Activated CD8-positive, alpha-beta memory T cell treated with anti-CD3 and anti-CD28 coated beads, Interleukin-2, amount 10 ng/mL, durations not matched to agents 7 days and 5 days (primary cell): Measurements from ENCODE around the gene ZNF593. TPM values are rescaled to one million over a fixed set of nuclear protein-coding genes. Genes with fewer than 3 reads are reported as not detected.

Experiments used
- ATAC-seq: fragments of 150-1000 bp; cut with Tn5 transposase; one replicate; pipeline ENCODE4 v1.10.0; 2021; ENCODE audit warnings: moderate library complexity
- CTCF ChIA-PET: fragments of 350-600 bp; sonication (Branson Sonifier 250); formaldehyde crosslinking; loops from one replicate; lab custom pipeline; 2021; ENCODE audit warnings: antibody characterized with exemption; lab: Charles Lee
- DNase-seq: peaks from one replicate; pipeline ENCODE4 v3.0.0-alpha.2; 2020
- H3K27ac Mint-ChIP-seq: one replicate; pipeline ENCODE4 v1.8.0; 2021; ENCODE audit warnings: mild to moderate bottlenecking, mixed read lengths
- H3K27me3 Mint-ChIP-seq: one replicate; pipeline ENCODE4 v1.8.0; 2021; ENCODE audit warnings: mixed read lengths
- H3K36me3 Mint-ChIP-seq: one replicate; pipeline ENCODE4 v1.8.0; 2021; ENCODE audit warnings: mild to moderate bottlenecking, mixed read lengths
- H3K4me1 Mint-ChIP-seq: one replicate; pipeline ENCODE4 v1.8.0; 2021; ENCODE audit warnings: mixed read lengths
- H3K4me3 Mint-ChIP-seq: one replicate; pipeline ENCODE4 v1.8.0; 2021; ENCODE audit warnings: mild to moderate bottlenecking, moderate library complexity, mixed read lengths
- H3K9me3 Mint-ChIP-seq: one replicate; pipeline ENCODE4 v1.8.0; 2022; ENCODE audit warnings: low read depth, mixed read lengths
- total RNA-seq, 2 experiments: library from RNA; stranded (reverse); gene quantifications; one replicate each; pipeline ENCODE4 v1.2.3, GENCODE V29; 2021

Gene ZNF593
- total RNA-seq, 2 experiments from 2014 or later = 40.1 to 48.1 TPM

- Mint-ChIP-seq H3K27me3 (peaks cover 30% of the 10 kb centered on the region), H3K4me1 (peaks cover 36% of the 10 kb centered on the region), H3K9me3 (no peaks in the 10 kb centered on the region), H3K27ac (no peak overlapping the region), H3K4me3 (no peak overlapping the region), H3K36me3 (no peaks in the 10 kb centered on the region)
- DNase-seq = no peak
- CTCF ChIA-PET = interaction anchor here (0.6 to 3.3 kb wide), 4 partner anchors 22 to 336 kb away, joined by 3 to 16 read pairs (median 4); partner anchors contain the start of gene CEP85
- no peak for ATAC-seq
Measured at GRCh38 chr1:26166719-26167281, 2.9 kb upstream of the ZNF593 start.

- peak within 1 kb of the TSS; percentile 89 for H3K4me3 Mint-ChIP-seq
- DNase-seq (no peak), ATAC-seq (no peak)
- H3K27ac Mint-ChIP-seq = peak within 1 kb of the TSS; percentile 88
- CTCF ChIA-PET = interaction anchor here (0.9 to 9.8 kb wide), 20 partner anchors 8 to 251 kb away, joined by 3 to 105 read pairs (median 8); partner anchors contain the start of genes CD52, CEP85, CNKSR1 and SH3BGRL3
- no peaks in the 10 kb centered on the region for H3K36me3 Mint-ChIP-seq
- peaks cover 31% of the 10 kb centered on the region for H3K4me1 Mint-ChIP-seq
- peaks cover 18% of the 10 kb centered on the region for H3K27me3 Mint-ChIP-seq
- no peaks in the 10 kb centered on the region for H3K9me3 Mint-ChIP-seq
Measured at GRCh38 chr1:26168410-26169197, 1.1 kb upstream of the ZNF593 start, which contains the start of gene C1orf232. Gene C1orf232, minus strand, starts transcription at chr1:26168963. Its CDS starts 464 bp downstream, at chr1:26168499.

GRCh38 chr1:26169198-26169554 lies 532 bp upstream of the ZNF593 start:
- H3K27me3 Mint-ChIP-seq = peaks cover 15% of the 10 kb centered on the region
- H3K36me3 Mint-ChIP-seq = no peaks in the 10 kb centered on the region
- peak overlapping the region; percentile 89 for H3K4me3 Mint-ChIP-seq
- peak overlapping the region; percentile 35 for H3K27ac Mint-ChIP-seq
- peaks cover 28% of the 10 kb centered on the region for H3K4me1 Mint-ChIP-seq
- no peaks in the 10 kb centered on the region for H3K9me3 Mint-ChIP-seq
- CTCF ChIA-PET = interaction anchor here (0.6 to 9.8 kb wide), 60 partner anchors 8 to 331 kb away, joined by 3 to 105 read pairs (median 4); partner anchors contain the start of genes CD52, CEP85, CNKSR1 and PAFAH2
- DNase-seq (no peak), ATAC-seq (no peak)

- peaks cover 21% of the 10 kb centered on the region for H3K4me1 Mint-ChIP-seq
- peaks cover 5% of the 10 kb centered on the region for H3K27me3 Mint-ChIP-seq
- CTCF ChIA-PET = interaction anchor here (0.8 to 9.8 kb wide), 36 partner anchors 8 to 330 kb away, joined by 3 to 105 read pairs (median 6); partner anchors contain the start of genes CD52, CEP85 and CNKSR1
- ATAC-seq (no peak), DNase-seq (no peak)
- no peaks in the 10 kb centered on the region for H3K36me3 Mint-ChIP-seq
- H3K4me3 Mint-ChIP-seq = peak overlapping the region; percentile 89
- H3K9me3 Mint-ChIP-seq = no peaks in the 10 kb centered on the region
- peak overlapping the region; percentile 88 for H3K27ac Mint-ChIP-seq
Measured at GRCh38 chr1:26170472-26170821, 739 bp downstream of the ZNF593 start.

GRCh38 chr1:26171084-26172072 lies 1.7 kb downstream of the ZNF593 start, which contains the start of gene ZNF593OS:
Gene ZNF593OS, minus strand, starts transcription at chr1:26171832. Its CDS starts 171 bp downstream, at chr1:26171661.
- Mint-ChIP-seq H3K27ac (no peak within 1 kb of the TSS), H3K27me3 (no peaks in the 10 kb centered on the region), H3K4me1 (peaks cover 19% of the 10 kb centered on the region), H3K4me3 (peak within 1 kb of the TSS; percentile 89), H3K36me3 (no peaks in the 10 kb centered on the region), H3K9me3 (no peaks in the 10 kb centered on the region)
- DNase-seq = no peak
- ATAC-seq = no peak
- CTCF ChIA-PET = interaction anchor here (0.9 to 9.8 kb wide), 6 partner anchors 10 to 150 kb away, joined by 3 to 105 read pairs (median 4); partner anchors contain the start of gene CEP85

- H3K9me3 Mint-ChIP-seq = no peaks in the 10 kb centered on the region
- CTCF ChIA-PET = interaction anchor here (9.8 kb wide), 1 partner anchor 59 kb away, joined by 105 read pairs; the partner anchor contains the start of gene CEP85
- no peaks in the 10 kb centered on the region for H3K36me3 Mint-ChIP-seq
- H3K27me3 Mint-ChIP-seq = no peaks in the 10 kb centered on the region
- H3K27ac Mint-ChIP-seq = no peak overlapping the region
- peaks cover 11% of the 10 kb centered on the region for H3K4me1 Mint-ChIP-seq
- H3K4me3 Mint-ChIP-seq = no peak overlapping the region
- ATAC-seq (no peak), DNase-seq (no peak)
Measured at GRCh38 chr1:26175346-26175745, 5.6 kb downstream of the ZNF593 start.

- Mint-ChIP-seq H3K27ac (no peak within 1 kb of the TSS), H3K9me3 (no peaks in the 10 kb centered on the region), H3K4me1 (no peaks in the 10 kb centered on the region), H3K27me3 (no peaks in the 10 kb centered on the region), H3K36me3 (no peaks in the 10 kb centered on the region), H3K4me3 (peak within 1 kb of the TSS; percentile 24)
- DNase-seq = no peak
- ATAC-seq = no peak
- CTCF ChIA-PET = interaction anchor here (1.0 to 9.8 kb wide), 3 partner anchors 8 to 57 kb away, joined by 3 to 105 read pairs (median 6); partner anchors contain the start of genes C1orf232, CEP85 and ZNF593
Measured at GRCh38 chr1:26177182-26177684, 7.5 kb downstream of the ZNF593 start, which contains the start of gene CNKSR1. Gene CNKSR1, plus strand, starts transcription at chr1:26177491. Its CDS starts 57 bp downstream, at chr1:26177548.

- Mint-ChIP-seq H3K27me3 (no peaks in the 10 kb centered on the region), H3K27ac (no peak overlapping the region), H3K36me3 (no peaks in the 10 kb centered on the region), H3K4me1 (no peaks in the 10 kb centered on the region), H3K9me3 (no peaks in the 10 kb centered on the region), H3K4me3 (no peak overlapping the region)
- ATAC-seq (no peak), DNase-seq (no peak)
- CTCF ChIA-PET = interaction anchor here (1.8 to 2.3 kb wide), 2 partner anchors 10 to 17 kb away, joined by 5 to 10 read pairs; partner anchors contain the start of gene ZNF593
Measured at GRCh38 chr1:26180010-26180506, 10.3 kb downstream of the ZNF593 start.

- no peaks in the 10 kb centered on the region for H3K9me3 Mint-ChIP-seq
- ATAC-seq (no peak), DNase-seq (no peak)
- no peaks in the 10 kb centered on the region for H3K36me3 Mint-ChIP-seq
- CTCF ChIA-PET = interaction anchor here (0.6 to 2.3 kb wide), 3 partner anchors 12 to 693 kb away, joined by 3 to 10 read pairs (median 4); partner anchors contain the start of genes CEP85 and ZNF593
- no peaks in the 10 kb centered on the region for H3K4me1 Mint-ChIP-seq
- H3K4me3 Mint-ChIP-seq = no peak overlapping the region
- H3K27me3 Mint-ChIP-seq = peaks cover under 1% of the 10 kb centered on the region
- no peak overlapping the region for H3K27ac Mint-ChIP-seq
Measured at GRCh38 chr1:26181586-26182382, 12.1 kb downstream of the ZNF593 start.

GRCh38 chr1:26182383-26182696 lies 12.6 kb downstream of the ZNF593 start:
- H3K27ac Mint-ChIP-seq = no peak overlapping the region
- CTCF ChIA-PET = interaction anchor here (1.0 to 2.3 kb wide), 2 partner anchors 12 to 52 kb away, joined by 4 to 10 read pairs; partner anchors contain the start of genes CEP85 and ZNF593
- no peaks in the 10 kb centered on the region for H3K36me3 Mint-ChIP-seq
- H3K9me3 Mint-ChIP-seq = no peaks in the 10 kb centered on the region
- no peak overlapping the region for H3K4me3 Mint-ChIP-seq
- no peaks in the 10 kb centered on the region for H3K4me1 Mint-ChIP-seq
- no peak for DNase-seq
- H3K27me3 Mint-ChIP-seq = peaks cover 3% of the 10 kb centered on the region
- ATAC-seq = no peak

GRCh38 chr1:26184086-26184485 lies 14.4 kb downstream of the ZNF593 start:
- no peaks in the 10 kb centered on the region for H3K4me1 Mint-ChIP-seq
- H3K27me3 Mint-ChIP-seq = peaks cover 3% of the 10 kb centered on the region
- CTCF ChIA-PET = interaction anchor here (1.2 to 2.5 kb wide), 3 partner anchors 14 to 50 kb away, joined by 4 to 6 read pairs (median 5); partner anchors contain the start of genes CEP85 and ZNF593
- no peaks in the 10 kb centered on the region for H3K9me3 Mint-ChIP-seq
- no peak for ATAC-seq
- H3K27ac Mint-ChIP-seq = no peak overlapping the region
- no peaks in the 10 kb centered on the region for H3K36me3 Mint-ChIP-seq
- no peak overlapping the region for H3K4me3 Mint-ChIP-seq
- no peak for DNase-seq
